ENCODE data around the gene LDB2. TPM values are rescaled to one million over a fixed set of nuclear protein-coding genes. Genes with fewer than 3 reads are reported as not detected.

LDB2 gene
- total and polyA plus RNA-seq, 2 experiments from 2014 or later: 48.6 to 80.1 TPM

- TF ChIP-seq, protein P1, sequence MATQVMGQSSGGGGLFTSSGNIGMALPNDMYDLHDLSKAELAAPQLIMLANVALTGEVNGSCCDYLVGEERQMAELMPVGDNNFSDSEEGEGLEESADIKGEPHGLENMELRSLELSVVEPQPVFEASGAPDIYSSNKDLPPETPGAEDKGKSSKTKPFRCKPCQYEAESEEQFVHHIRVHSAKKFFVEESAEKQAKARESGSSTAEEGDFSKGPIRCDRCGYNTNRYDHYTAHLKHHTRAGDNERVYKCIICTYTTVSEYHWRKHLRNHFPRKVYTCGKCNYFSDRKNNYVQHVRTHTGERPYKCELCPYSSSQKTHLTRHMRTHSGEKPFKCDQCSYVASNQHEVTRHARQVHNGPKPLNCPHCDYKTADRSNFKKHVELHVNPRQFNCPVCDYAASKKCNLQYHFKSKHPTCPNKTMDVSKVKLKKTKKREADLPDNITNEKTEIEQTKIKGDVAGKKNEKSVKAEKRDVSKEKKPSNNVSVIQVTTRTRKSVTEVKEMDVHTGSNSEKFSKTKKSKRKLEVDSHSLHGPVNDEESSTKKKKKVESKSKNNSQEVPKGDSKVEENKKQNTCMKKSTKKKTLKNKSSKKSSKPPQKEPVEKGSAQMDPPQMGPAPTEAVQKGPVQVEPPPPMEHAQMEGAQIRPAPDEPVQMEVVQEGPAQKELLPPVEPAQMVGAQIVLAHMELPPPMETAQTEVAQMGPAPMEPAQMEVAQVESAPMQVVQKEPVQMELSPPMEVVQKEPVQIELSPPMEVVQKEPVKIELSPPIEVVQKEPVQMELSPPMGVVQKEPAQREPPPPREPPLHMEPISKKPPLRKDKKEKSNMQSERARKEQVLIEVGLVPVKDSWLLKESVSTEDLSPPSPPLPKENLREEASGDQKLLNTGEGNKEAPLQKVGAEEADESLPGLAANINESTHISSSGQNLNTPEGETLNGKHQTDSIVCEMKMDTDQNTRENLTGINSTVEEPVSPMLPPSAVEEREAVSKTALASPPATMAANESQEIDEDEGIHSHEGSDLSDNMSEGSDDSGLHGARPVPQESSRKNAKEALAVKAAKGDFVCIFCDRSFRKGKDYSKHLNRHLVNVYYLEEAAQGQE (IDR thresholded peaks at IDR 0.05; ENCODE audit: unreplicated experiment): no peak
- TF ChIP-seq POLR2AphosphoS5 (IDR thresholded peaks at IDR 0.05; ENCODE audit: low read depth) (no peak), ZNF114 (CRISPR knock-in tag; IDR thresholded peaks at IDR 0.05) (no peak), CREB1 (CRISPR knock-in tag; IDR thresholded peaks at IDR 0.05; ENCODE audit: low read depth) (0 out of 2 replicates have a peak, but pooled peaks have one; percentile 7), ZNF331 (CRISPR knock-in tag; IDR thresholded peaks at IDR 0.05; ENCODE audit: low read depth) (no peak), JUNB (IDR thresholded peaks at IDR 0.05; ENCODE audit: unreplicated experiment) (no peak), CTCF (conservative IDR thresholded peaks at IDR 0.05; ENCODE audit: low read depth in 2 of 2) (no peak), ETS1 (IDR thresholded peaks at IDR 0.05) (no peak), NANOG (IDR thresholded peaks at IDR 0.05; ENCODE audit: borderline replicate concordance) (peak; percentile 97), STAT1 (IDR thresholded peaks at IDR 0.05; ENCODE audit: unreplicated experiment) (no peak)
These were observed 10.1 kb upstream of the LDB2 start (continued) for GRCh38 chr4:16908377-16909021.

DNA sequence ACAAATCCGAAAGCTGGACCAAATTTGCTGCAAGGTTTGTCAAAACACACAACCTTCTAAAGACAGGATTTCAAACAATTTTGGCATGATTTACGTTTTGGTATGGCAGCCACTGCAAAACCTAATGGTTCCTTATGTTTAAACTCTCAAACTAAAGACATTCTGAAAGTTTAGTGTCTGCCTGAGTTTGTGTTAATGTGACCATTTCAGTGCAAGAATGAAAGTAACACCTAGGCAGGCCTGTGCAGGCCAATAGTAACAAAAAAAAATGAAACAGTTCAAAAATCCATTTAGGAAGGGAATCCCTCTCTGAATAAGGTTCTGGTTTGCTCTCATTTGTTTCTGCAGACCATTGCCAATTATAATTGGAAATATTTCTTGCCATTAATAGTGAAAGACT is 1.9 kb upstream of the LDB2 start:
- no peak for ATAC-seq
- peaks cover 4% of the 10 kb centered on the region; the same call in 1 of the 2 replicates for H3K9me2 ChIP-seq (ENCODE audit: insufficient read depth)
- TF ChIP-seq, protein P2, sequence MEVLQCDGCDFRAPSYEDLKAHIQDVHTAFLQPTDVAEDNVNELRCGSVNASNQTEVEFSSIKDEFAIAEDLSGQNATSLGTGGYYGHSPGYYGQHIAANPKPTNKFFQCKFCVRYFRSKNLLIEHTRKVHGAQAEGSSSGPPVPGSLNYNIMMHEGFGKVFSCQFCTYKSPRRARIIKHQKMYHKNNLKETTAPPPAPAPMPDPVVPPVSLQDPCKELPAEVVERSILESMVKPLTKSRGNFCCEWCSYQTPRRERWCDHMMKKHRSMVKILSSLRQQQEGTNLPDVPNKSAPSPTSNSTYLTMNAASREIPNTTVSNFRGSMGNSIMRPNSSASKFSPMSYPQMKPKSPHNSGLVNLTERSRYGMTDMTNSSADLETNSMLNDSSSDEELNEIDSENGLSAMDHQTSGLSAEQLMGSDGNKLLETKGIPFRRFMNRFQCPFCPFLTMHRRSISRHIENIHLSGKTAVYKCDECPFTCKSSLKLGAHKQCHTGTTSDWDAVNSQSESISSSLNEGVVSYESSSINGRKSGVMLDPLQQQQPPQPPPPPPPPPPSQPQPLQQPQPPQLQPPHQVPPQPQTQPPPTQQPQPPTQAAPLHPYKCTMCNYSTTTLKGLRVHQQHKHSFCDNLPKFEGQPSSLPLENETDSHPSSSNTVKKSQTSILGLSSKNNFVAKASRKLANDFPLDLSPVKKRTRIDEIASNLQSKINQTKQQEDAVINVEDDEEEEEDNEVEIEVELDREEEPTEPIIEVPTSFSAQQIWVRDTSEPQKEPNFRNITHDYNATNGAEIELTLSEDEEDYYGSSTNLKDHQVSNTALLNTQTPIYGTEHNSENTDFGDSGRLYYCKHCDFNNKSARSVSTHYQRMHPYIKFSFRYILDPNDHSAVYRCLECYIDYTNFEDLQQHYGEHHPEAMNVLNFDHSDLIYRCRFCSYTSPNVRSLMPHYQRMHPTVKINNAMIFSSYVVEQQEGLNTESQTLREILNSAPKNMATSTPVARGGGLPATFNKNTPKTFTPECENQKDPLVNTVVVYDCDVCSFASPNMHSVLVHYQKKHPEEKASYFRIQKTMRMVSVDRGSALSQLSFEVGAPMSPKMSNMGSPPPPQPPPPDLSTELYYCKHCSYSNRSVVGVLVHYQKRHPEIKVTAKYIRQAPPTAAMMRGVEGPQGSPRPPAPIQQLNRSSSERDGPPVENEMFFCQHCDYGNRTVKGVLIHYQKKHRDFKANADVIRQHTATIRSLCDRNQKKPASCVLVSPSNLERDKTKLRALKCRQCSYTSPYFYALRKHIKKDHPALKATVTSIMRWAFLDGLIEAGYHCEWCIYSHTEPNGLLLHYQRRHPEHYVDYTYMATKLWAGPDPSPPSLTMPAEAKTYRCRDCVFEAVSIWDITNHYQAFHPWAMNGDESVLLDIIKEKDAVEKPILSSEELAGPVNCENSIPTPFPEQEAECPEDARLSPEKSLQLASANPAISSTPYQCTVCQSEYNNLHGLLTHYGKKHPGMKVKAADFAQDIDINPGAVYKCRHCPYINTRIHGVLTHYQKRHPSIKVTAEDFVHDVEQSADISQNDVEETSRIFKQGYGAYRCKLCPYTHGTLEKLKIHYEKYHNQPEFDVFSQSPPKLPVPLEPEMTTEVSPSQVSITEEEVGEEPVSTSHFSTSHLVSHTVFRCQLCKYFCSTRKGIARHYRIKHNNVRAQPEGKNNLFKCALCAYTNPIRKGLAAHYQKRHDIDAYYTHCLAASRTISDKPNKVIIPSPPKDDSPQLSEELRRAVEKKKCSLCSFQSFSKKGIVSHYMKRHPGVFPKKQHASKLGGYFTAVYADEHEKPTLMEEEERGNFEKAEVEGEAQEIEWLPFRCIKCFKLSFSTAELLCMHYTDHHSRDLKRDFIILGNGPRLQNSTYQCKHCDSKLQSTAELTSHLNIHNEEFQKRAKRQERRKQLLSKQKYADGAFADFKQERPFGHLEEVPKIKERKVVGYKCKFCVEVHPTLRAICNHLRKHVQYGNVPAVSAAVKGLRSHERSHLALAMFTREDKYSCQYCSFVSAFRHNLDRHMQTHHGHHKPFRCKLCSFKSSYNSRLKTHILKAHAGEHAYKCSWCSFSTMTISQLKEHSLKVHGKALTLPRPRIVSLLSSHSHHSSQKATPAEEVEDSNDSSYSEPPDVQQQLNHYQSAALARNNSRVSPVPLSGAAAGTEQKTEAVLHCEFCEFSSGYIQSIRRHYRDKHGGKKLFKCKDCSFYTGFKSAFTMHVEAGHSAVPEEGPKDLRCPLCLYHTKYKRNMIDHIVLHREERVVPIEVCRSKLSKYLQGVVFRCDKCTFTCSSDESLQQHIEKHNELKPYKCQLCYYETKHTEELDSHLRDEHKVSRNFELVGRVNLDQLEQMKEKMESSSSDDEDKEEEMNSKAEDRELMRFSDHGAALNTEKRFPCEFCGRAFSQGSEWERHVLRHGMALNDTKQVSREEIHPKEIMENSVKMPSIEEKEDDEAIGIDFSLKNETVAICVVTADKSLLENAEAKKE (CRISPR knock-in tag; IDR thresholded peaks at IDR 0.05): no peak

More for the DNA sequence above, 1.9 kb upstream of the LDB2 start:
- no peak overlapping the region for H3K27ac ChIP-seq (ENCODE audit: low read depth)
- H3K36me3 Mint-ChIP-seq (ENCODE audit: low read depth): no peaks in the 10 kb centered on the region
- 0 out of 2 replicates have a peak overlapping the region, but pooled peaks have one; percentile 38 for H2AFZ ChIP-seq
- H3K27me3 ChIP-seq (ENCODE audit: insufficient read depth): no peaks in the 10 kb centered on the region
- no peaks in the 10 kb centered on the region for H3K36me3 ChIP-seq (ENCODE audit: insufficient read depth)
- peaks cover 22% of the 10 kb centered on the region for H3K79me2 ChIP-seq (replicated peaks; ENCODE audit: insufficient read depth)
- peaks cover 2% of the 10 kb centered on the region for H3K27me3 Mint-ChIP-seq (ENCODE audit: insufficient read depth, low read depth, poor library complexity)
- H4K20me1 ChIP-seq (replicated peaks; ENCODE audit: insufficient read depth): no peaks in the 10 kb centered on the region
- peaks cover 3% of the 10 kb centered on the region; the same call in 1 of the 2 replicates for H3F3A ChIP-seq (replicated peaks; ENCODE audit: low read depth)
- H3K9me3 Mint-ChIP-seq: no peaks in the 10 kb centered on the region
- peak overlapping the region; percentile 6; the same call in 1 of the 2 replicates for H3K4me3 ChIP-seq
- H3K4me1 Mint-ChIP-seq: peaks cover 40% of the 10 kb centered on the region
- H3K4me3 Mint-ChIP-seq: no peak overlapping the region
- H3K27ac Mint-ChIP-seq: no peak overlapping the region
- peak overlapping the region; percentile 61 for H3K4me2 ChIP-seq
- peaks cover 46% of the 10 kb centered on the region for H3K4me1 ChIP-seq (ENCODE audit: insufficient read depth)
- DNase-seq (ENCODE audit: low spot score): no peak
